Ovary (tissue), 9 donors: ENCODE data around the gene SERPINB8. TPM values are rescaled to one million over a fixed set of nuclear protein-coding genes. Genes with fewer than 3 reads are reported as not detected.

Source experiments
- DNase-seq, 5 donors: peaks; one replicate each; pipeline ENCODE4 v3.0.0-alpha.2; 2019 to 2020
- H3K27ac ChIP-seq, 2 donors: fragments of 200-600 bp; one replicate each; pipeline versions ENCODE4 v1.5.1 to v1.8.0; 2019 to 2022
- H3K27me3 ChIP-seq: fragments of 200-600 bp; one replicate; pipeline ENCODE4 v1.8.0; 2022
- H3K36me3 ChIP-seq: fragments of 200-600 bp; sonication (generic); one replicate; pipeline ENCODE4 v1.5.1; 2019
- H3K4me1 ChIP-seq: one replicate; pipeline ENCODE4 v1.8.1; 2013; ENCODE audit warnings: mild to moderate bottlenecking, moderate library complexity; ENCODE audit not compliant: insufficient read depth
- H3K4me3 ChIP-seq: fragments of 200-600 bp; sonication (generic); one replicate; pipeline ENCODE4 v1.5.1; 2017
- H3K9me3 ChIP-seq, 2 donors: fragments of 200-600 bp in 1 of 2; sonication (generic) in 1 of 2; one replicate each; pipeline versions ENCODE4 v1.5.1 to v1.8.1; 2013 to 2019; ENCODE audit warnings: mild to moderate bottlenecking in 1 of 2, moderate library complexity in 1 of 2
- CTCF ChIP-seq, 3 donors: fragments of 450-650 bp in 2 of 3; fragments of 200-600 bp in 1 of 3; IDR thresholded peaks; one replicate each; pipeline versions ENCODE4 v1.5.1 to v1.8.0; 2016 to 2022; ENCODE audit warnings: antibody characterized with exemption in 3 of 3, mild to moderate bottlenecking in 1 of 3
- EP300 ChIP-seq: sonication (generic); formaldehyde crosslinking; IDR thresholded peaks from one replicate; pipeline ENCODE4 v1.6.1; 2017; ENCODE audit warnings: antibody characterized with exemption
- POLR2A ChIP-seq: fragments of 450-650 bp; IDR thresholded peaks from one replicate; pipeline ENCODE4 v1.6.1; 2017; ENCODE audit warnings: antibody characterized with exemption, mild to moderate bottlenecking, moderate library complexity
- WGBS, 3 donors: extraction: QIAGEN DNeasy Blood & Tissue Kit in 1 of 3; methylation state at CpG; one replicate each; pipeline versions ENCODE4 v1.1.5 to v1.1.7; 2013 to 2017; 5-methylcytosine and 5-hydroxymethylcytosine counted together
- intact Hi-C, 4 donors: fragments of 100-400 bp; cut with DNase I; formaldehyde crosslinking; loops; one replicate each; pipeline versions ENCODE4 v1.11.0 to v1.15.1; 2022 to 2023
- polyA plus RNA-seq, 2 donors: library from polyadenylated mRNA; stranded (reverse); fragments of 200-250 nt in 1 of 2; fragments of 350-450 nt in 1 of 2; fragmentation: Illumina TruSeq in 1 of 2; extraction: RNeasy Lipid Tissue Mini Kit (QIAGEN cat#74804) in 1 of 2; gene quantifications; one replicate each; pipeline ENCODE4 v1.2.3, GENCODE V29; 2013 to 2014
- total RNA-seq, 7 donors: library from RNA; depleted of rRNA in 2 of 7; stranded (reverse); fragments of >200 nt in 2 of 7; fragmentation: NEBNext Ultra II Directional in 3 of 7; extraction: Animal tissue kit (Norgen Biotek cat#: 25700) in 3 of 7; gene quantifications; one replicate each; pipeline versions ENCODE4 v1.1.0 to v1.2.4, GENCODE V29; 2016 to 2023
- donor health status: DM: no; HTN: no; CAD: no; lungs with moderate emphysema.
- donor health status: DM: no; HTN: no; CAD: no.
- donor health status: Bipolar disorder and iron deficiency.
- donor health status: DM: yes; HTN: yes; CAD: no.
- donor health status: DM: no; HTN: no; CAD: no.
- donor health status: DM: yes; HTN: yes; CAD: no.

The SERPINB8 gene
- total and polyA plus RNA-seq, 9 donors = 4.4 to 10.7 (median 6.9) TPM

GRCh38 chr18:63956755-63957154, 13.1 kb upstream of the SERPINB8 start:
- H3K4me3 ChIP-seq = no peak overlapping the region
- DNase-seq = no peak
- TF ChIP-seq EP300 = no peak
- TF ChIP-seq CTCF (IDR thresholded peaks at IDR 0.05) = no peak
- no peak for TF ChIP-seq POLR2A
- H3K9me3 ChIP-seq = no peaks in the 10 kb centered on the region
- intact Hi-C loops = no loop called here
- no peak overlapping the region for H3K27ac ChIP-seq
- no peaks in the 10 kb centered on the region for H3K36me3 ChIP-seq
- no peaks in the 10 kb centered on the region for H3K27me3 ChIP-seq
- 59 to 62% (median 61%) methylated on average over 4 of the region's 4 CpGs for WGBS, 3 donors
- H3K4me1 ChIP-seq = no peaks in the 10 kb centered on the region

GRCh38 chr18:63960891-63961290, 9.0 kb upstream of the SERPINB8 start:
- no peak for DNase-seq
- H3K4me1 ChIP-seq = no peaks in the 10 kb centered on the region
- H3K27me3 ChIP-seq = no peaks in the 10 kb centered on the region
- H3K36me3 ChIP-seq = no peaks in the 10 kb centered on the region
- intact Hi-C loops = no loop called here
- WGBS, 3 donors = 10 to 16% (median 13%) methylated on average over 1 of the region's 1 CpG
- no peak for TF ChIP-seq CTCF (IDR thresholded peaks at IDR 0.05)
- no peak overlapping the region for H3K27ac ChIP-seq
- H3K4me3 ChIP-seq = no peak overlapping the region
- H3K9me3 ChIP-seq = no peaks in the 10 kb centered on the region

GRCh38 chr18:63961435-63961980, 8.4 kb upstream of the SERPINB8 start:
- Histone ChIP-seq H3K4me3 (no peak overlapping the region), H3K27me3 (no peaks in the 10 kb centered on the region), H3K27ac (no peak overlapping the region), H3K36me3 (no peaks in the 10 kb centered on the region), H3K4me1 (no peaks in the 10 kb centered on the region), H3K9me3 (no peaks in the 10 kb centered on the region)
- intact Hi-C loops = no loop called here
- DNase-seq = no peak
- WGBS, 3 donors = 64 to 73% (median 68%) methylated on average over 5 of the region's 5 CpGs
- no peak for TF ChIP-seq CTCF (IDR thresholded peaks at IDR 0.05)
- no peak for TF ChIP-seq POLR2A
- no peak for TF ChIP-seq EP300

GRCh38 chr18:63962137-63962536, 7.7 kb upstream of the SERPINB8 start:
- WGBS, 3 donors = 55 to 73% (median 72%) methylated on average over 1 of the region's 1 CpG
- intact Hi-C loops = no loop called here
- H3K9me3 ChIP-seq = no peaks in the 10 kb centered on the region

More at GRCh38 chr18:63962137-63962536, 7.7 kb upstream of the SERPINB8 start:
- H3K36me3 ChIP-seq = no peaks in the 10 kb centered on the region
- TF ChIP-seq CTCF (IDR thresholded peaks at IDR 0.05) (no peak), POLR2A (no peak), EP300 (no peak)
- H3K4me1 ChIP-seq = no peaks in the 10 kb centered on the region
- DNase-seq = no peak
- H3K27me3 ChIP-seq = no peaks in the 10 kb centered on the region
- no peak overlapping the region for H3K27ac ChIP-seq
- no peak overlapping the region for H3K4me3 ChIP-seq
